Testis (tissue), 2 donors: ENCODE data around the gene FBXO38.

Experiments used
- POLR2A ChIP-seq: fragments of 450-650 bp; IDR thresholded peaks from one replicate; pipeline ENCODE4 v1.6.1; 2017; ENCODE audit warnings: antibody characterized with exemption, mild to moderate bottlenecking, moderate library complexity
- TF ChIP-seq, protein P1 (sequence below), 3 experiments: fragments of 450-650 bp in 2 of 3; fragments of 200-600 bp in 1 of 3; sonication (generic) in 1 of 3; IDR thresholded peaks; one replicate each; pipeline ENCODE4 v1.5.1; 2016 to 2019; ENCODE audit warnings: antibody characterized with exemption in 3 of 3, mild to moderate bottlenecking in 2 of 3, moderate library complexity in 1 of 3

- TF ChIP-seq, protein P1, sequence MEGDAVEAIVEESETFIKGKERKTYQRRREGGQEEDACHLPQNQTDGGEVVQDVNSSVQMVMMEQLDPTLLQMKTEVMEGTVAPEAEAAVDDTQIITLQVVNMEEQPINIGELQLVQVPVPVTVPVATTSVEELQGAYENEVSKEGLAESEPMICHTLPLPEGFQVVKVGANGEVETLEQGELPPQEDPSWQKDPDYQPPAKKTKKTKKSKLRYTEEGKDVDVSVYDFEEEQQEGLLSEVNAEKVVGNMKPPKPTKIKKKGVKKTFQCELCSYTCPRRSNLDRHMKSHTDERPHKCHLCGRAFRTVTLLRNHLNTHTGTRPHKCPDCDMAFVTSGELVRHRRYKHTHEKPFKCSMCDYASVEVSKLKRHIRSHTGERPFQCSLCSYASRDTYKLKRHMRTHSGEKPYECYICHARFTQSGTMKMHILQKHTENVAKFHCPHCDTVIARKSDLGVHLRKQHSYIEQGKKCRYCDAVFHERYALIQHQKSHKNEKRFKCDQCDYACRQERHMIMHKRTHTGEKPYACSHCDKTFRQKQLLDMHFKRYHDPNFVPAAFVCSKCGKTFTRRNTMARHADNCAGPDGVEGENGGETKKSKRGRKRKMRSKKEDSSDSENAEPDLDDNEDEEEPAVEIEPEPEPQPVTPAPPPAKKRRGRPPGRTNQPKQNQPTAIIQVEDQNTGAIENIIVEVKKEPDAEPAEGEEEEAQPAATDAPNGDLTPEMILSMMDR (IDR thresholded peaks at IDR 0.05): no peak
- TF ChIP-seq POLR2A: no peak
Measured at GRCh38 chr5:148488757-148489156, 105.0 kb downstream of the FBXO38 start.
